ENCODE results near the gene ANKS1B.

Gene ANKS1B

GRCh38 chr12:98741556-98742265 is 1243.0 kb downstream of the ANKS1B start:
- DNase-seq = no peak

GRCh38 chr12:98741196-98741555 is 1243.6 kb downstream of the ANKS1B start:
- DNase-seq = no peak

- DNase-seq = no peak
Observed at GRCh38 chr12:98740751-98741150, 1244.0 kb downstream of the ANKS1B start.

- no peak for DNase-seq
Observed at GRCh38 chr12:98738539-98738938, 1246.2 kb downstream of the ANKS1B start.

GRCh38 chr12:98738002-98738401 is 1246.7 kb downstream of the ANKS1B start:
- no peak for DNase-seq

- DNase-seq = no peak
Observed at GRCh38 chr12:98737322-98737712, 1247.4 kb downstream of the ANKS1B start.

GRCh38 chr12:98736352-98737321 is 1248.1 kb downstream of the ANKS1B start:
- no peak for DNase-seq

- DNase-seq = no peak
Observed at GRCh38 chr12:98735821-98736220, 1248.9 kb downstream of the ANKS1B start.

GRCh38 chr12:98733667-98734350 is 1250.9 kb downstream of the ANKS1B start:
- DNase-seq = no peak

GRCh38 chr12:98730412-98730811 is 1254.3 kb downstream of the ANKS1B start:
- no peak for DNase-seq

- DNase-seq = no peak
Observed at GRCh38 chr12:98727196-98727595, 1257.5 kb downstream of the ANKS1B start.

GRCh38 chr12:98725476-98726247 is 1259.1 kb downstream of the ANKS1B start:
- no peak for DNase-seq

GRCh38 chr12:98724384-98725155 is 1260.2 kb downstream of the ANKS1B start:
- DNase-seq = no peak

GRCh38 chr12:98721204-98721702 is 1263.5 kb downstream of the ANKS1B start:
- DNase-seq = no peak

GRCh38 chr12:98719515-98720504 is 1264.9 kb downstream of the ANKS1B start:
- DNase-seq = no peak

GRCh38 chr12:98714426-98714825 is 1270.3 kb downstream of the ANKS1B start:
- DNase-seq = no peak

GRCh38 chr12:98709022-98709421 is 1275.7 kb downstream of the ANKS1B start:
- no peak for DNase-seq

- DNase-seq = no peak
Observed at GRCh38 chr12:98701166-98701565, 1283.6 kb downstream of the ANKS1B start.

- DNase-seq = no peak
Observed at GRCh38 chr12:98699586-98699985, 1285.2 kb downstream of the ANKS1B start.

Measured in activated CD8-positive, alpha-beta memory T cell treated with anti-CD3 and anti-CD28 coated beads, Interleukin-2, amount 50 U/mL, for 4 hours (primary cell).